SU-DHL-6 (cell line): ENCODE measurements around the gene SUN5.

Experiments
- H2AFZ ChIP-seq: fragments of 200-600 bp; sonication (generic); 2 replicates; pipeline ENCODE4 v1.6.1; 2014; ENCODE audit warnings: low read depth, mild to moderate bottlenecking, moderate library complexity, mixed read lengths, antibody characterized with exemption, low read length; ENCODE audit not compliant: severe bottlenecking
- H3F3A ChIP-seq: fragments of 200-600 bp; shearing (Covaris generic); 2 replicates; pipeline ENCODE4 v1.6.0; 2016; ENCODE audit warnings: antibody characterized with exemption, mild to moderate bottlenecking; ENCODE audit not compliant: insufficient read depth
- H3K27ac ChIP-seq: fragments of 200-600 bp; sonication (generic); 2 replicates; pipeline ENCODE4 v1.5.1; 2016; ENCODE audit warnings: low read depth, mild to moderate bottlenecking, low read length, moderate library complexity, mixed read lengths
- H3K27me3 ChIP-seq: fragments of 200-600 bp; sonication (generic), shearing (Covaris generic); 2 replicates; pipeline ENCODE4 v1.6.0; 2014; ENCODE audit warnings: mild to moderate bottlenecking, low read length
- H3K36me3 ChIP-seq: fragments of 200-600 bp; sonication (generic); 2 replicates; pipeline ENCODE4 v1.6.1; 2014; ENCODE audit warnings: mild to moderate bottlenecking, low read length, mixed read lengths
- H3K4me2 ChIP-seq: fragments of 300-600, 200-600 bp; shearing (Covaris generic), sonication (generic); 2 replicates; pipeline ENCODE4 v1.6.0; 2014; ENCODE audit warnings: low read length, low read depth, mild to moderate bottlenecking; ENCODE audit not compliant: poor library complexity, severe bottlenecking
- H3K4me3 ChIP-seq: fragments of 200-600 bp; sonication (generic); 2 replicates; pipeline ENCODE4 v1.5.1; 2014; ENCODE audit warnings: antibody characterized with exemption, low read length, mild to moderate bottlenecking, mixed read lengths; ENCODE audit not compliant: insufficient read depth, poor library complexity, severe bottlenecking
- H3K79me2 ChIP-seq: fragments of 200-600 bp; sonication (generic); 2 replicates; pipeline ENCODE4 v1.6.1; 2014; ENCODE audit warnings: mild to moderate bottlenecking, low read length, moderate library complexity; ENCODE audit not compliant: insufficient read depth
- H3K9ac ChIP-seq: fragments of 200-600 bp; sonication (generic); 2 replicates; pipeline ENCODE4 v1.7.0; 2014; ENCODE audit warnings: mild to moderate bottlenecking, low read length
- H3K9me2 ChIP-seq: fragments of 200-600 bp; sonication (generic); replicated peaks from 2 replicates; pipeline ENCODE4 v1.6.1; 2014; ENCODE audit warnings: low read length; ENCODE audit not compliant: insufficient read depth
- H3K9me3 ChIP-seq: fragments of 200-600 bp; sonication (generic); 2 replicates; pipeline ENCODE4 v1.6.1; 2014; ENCODE audit warnings: low read length, mixed read lengths; ENCODE audit not compliant: insufficient read depth
- H4K20me1 ChIP-seq: fragments of 200-600 bp; sonication (generic); 2 replicates; pipeline ENCODE4 v1.6.1; 2014; ENCODE audit warnings: low read depth, mild to moderate bottlenecking, antibody characterized with exemption, low read length, moderate library complexity, mixed read lengths
- CTCF ChIP-seq: fragments of 200-600 bp; sonication (generic); IDR thresholded peaks from one replicate; pipeline ENCODE4 v1.5.1; 2017; ENCODE audit warnings: antibody characterized with exemption, mild to moderate bottlenecking, low read length, moderate library complexity; ENCODE audit not compliant: insufficient read depth, poor library complexity, severe bottlenecking
- EZH2phosphoT487 ChIP-seq: fragments of 200-600 bp; sonication (generic), shearing (Covaris generic); conservative IDR thresholded peaks from 2 replicates; pipeline ENCODE4 v1.6.1; 2018; ENCODE audit warnings: mild to moderate bottlenecking, antibody characterized with exemption, low read length, moderate library complexity, mixed read lengths

Gene SUN5

GRCh38 chr20:33019465-33020277, 15.4 kb upstream of the SUN5 start:
- H3K4me2 ChIP-seq = no peak overlapping the region
- no peaks in the 10 kb centered on the region for H4K20me1 ChIP-seq
- no peaks in the 10 kb centered on the region for H3K9me2 ChIP-seq
- H3F3A ChIP-seq = no peaks in the 10 kb centered on the region
- H3K9me3 ChIP-seq = no peaks in the 10 kb centered on the region
- H3K27me3 ChIP-seq = no peaks in the 10 kb centered on the region; the same call in 1 of the 2 replicates
- no peak overlapping the region for H3K4me3 ChIP-seq
- no peak overlapping the region for H2AFZ ChIP-seq
- TF ChIP-seq CTCF (no peak), EZH2phosphoT487 (no peak)
- no peaks in the 10 kb centered on the region for H3K36me3 ChIP-seq
- no peak overlapping the region for H3K9ac ChIP-seq
- no peak overlapping the region for H3K27ac ChIP-seq
- no peaks in the 10 kb centered on the region for H3K79me2 ChIP-seq

GRCh38 chr20:33018169-33018931, 14.1 kb upstream of the SUN5 start:
- H3K4me2 ChIP-seq = no peak overlapping the region
- TF ChIP-seq CTCF = no peak
- no peak for TF ChIP-seq EZH2phosphoT487

GRCh38 chr20:33017542-33017941, 13.3 kb upstream of the SUN5 start:
- H3F3A ChIP-seq = no peaks in the 10 kb centered on the region
- H3K79me2 ChIP-seq = no peaks in the 10 kb centered on the region
- no peaks in the 10 kb centered on the region for H3K36me3 ChIP-seq
- no peaks in the 10 kb centered on the region for H4K20me1 ChIP-seq
- no peak overlapping the region for H3K4me3 ChIP-seq
- no peak for TF ChIP-seq CTCF
- no peak for TF ChIP-seq EZH2phosphoT487
- no peak overlapping the region for H3K9ac ChIP-seq
- no peaks in the 10 kb centered on the region; the same call in 1 of the 2 replicates for H3K27me3 ChIP-seq
- H3K9me2 ChIP-seq = no peaks in the 10 kb centered on the region
- no peak overlapping the region for H3K4me2 ChIP-seq
- H3K27ac ChIP-seq = no peak overlapping the region
- no peak overlapping the region for H2AFZ ChIP-seq
- no peaks in the 10 kb centered on the region for H3K9me3 ChIP-seq

More at GRCh38 chr20:33018169-33018931, 14.1 kb upstream of the SUN5 start:
- Histone ChIP-seq H3K9me2 (no peaks in the 10 kb centered on the region), H3F3A (no peaks in the 10 kb centered on the region), H4K20me1 (no peaks in the 10 kb centered on the region), H3K9me3 (no peaks in the 10 kb centered on the region), H3K9ac (no peak overlapping the region), H3K27ac (no peak overlapping the region), H2AFZ (no peak overlapping the region), H3K79me2 (no peaks in the 10 kb centered on the region), H3K4me3 (no peak overlapping the region), H3K36me3 (no peaks in the 10 kb centered on the region), H3K27me3 (no peaks in the 10 kb centered on the region; the same call in 1 of the 2 replicates)
